HEK293 (cell line): ENCODE measurements around the gene TMEM35A.

Source experiments
- GFI1B ChIP-seq: fragments of 450-650 bp; formaldehyde crosslinking; IDR thresholded peaks from 2 replicates; pipeline ENCODE4 v1.5.1; 2016; ENCODE audit warnings: missing biosample characterization, missing genetic modification characterization
- ZBTB21 ChIP-seq: fragments of 450-650 bp; formaldehyde crosslinking; IDR thresholded peaks from 2 replicates; pipeline ENCODE4 v1.5.1; 2017; ENCODE audit warnings: missing biosample characterization, missing genetic modification characterization
- ZNF138 ChIP-seq: fragments of 450-650 bp; formaldehyde crosslinking; IDR thresholded peaks from 2 replicates; pipeline ENCODE4 v1.5.1; 2016; ENCODE audit warnings: missing biosample characterization, missing genetic modification characterization, borderline replicate concordance
- ZNF391 ChIP-seq: fragments of 450-650 bp; formaldehyde crosslinking; IDR thresholded peaks from 2 replicates; pipeline ENCODE4 v1.5.1; 2016; ENCODE audit warnings: low read depth, missing biosample characterization, missing genetic modification characterization, borderline replicate concordance
- ZNF416 ChIP-seq: fragments of 450-650 bp; formaldehyde crosslinking; IDR thresholded peaks from 2 replicates; pipeline ENCODE4 v1.5.1; 2016; ENCODE audit warnings: missing biosample characterization, missing genetic modification characterization
- ZNF423 ChIP-seq: fragments of 450-650 bp; formaldehyde crosslinking; IDR thresholded peaks from 2 replicates; pipeline ENCODE4 v1.5.1; 2016; ENCODE audit warnings: missing biosample characterization, missing genetic modification characterization
- TF ChIP-seq, protein P1 (sequence below): fragments of 450-650 bp; formaldehyde crosslinking; IDR thresholded peaks from 2 replicates; pipeline ENCODE4 v1.5.1; 2016; ENCODE audit warnings: missing biosample characterization, missing genetic modification characterization
- TF ChIP-seq, protein P2 (sequence below): fragments of 450-650 bp; formaldehyde crosslinking; IDR thresholded peaks from 2 replicates; pipeline ENCODE4 v1.5.1; 2016; ENCODE audit warnings: missing biosample characterization, missing genetic modification characterization
- TF ChIP-seq, protein P3 (sequence below): fragments of 450-650 bp; formaldehyde crosslinking; IDR thresholded peaks from 2 replicates; pipeline ENCODE4 v1.5.1; 2017; ENCODE audit warnings: missing biosample characterization, mild to moderate bottlenecking, missing genetic modification characterization, moderate library complexity
- TF ChIP-seq, protein P4 (sequence below): fragments of 450-650 bp; formaldehyde crosslinking; IDR thresholded peaks from 2 replicates; pipeline ENCODE4 v1.5.1; 2016; ENCODE audit warnings: missing biosample characterization, missing genetic modification characterization
- TF ChIP-seq, protein P5 (sequence below): fragments of 450-650 bp; formaldehyde crosslinking; IDR thresholded peaks from 2 replicates; pipeline ENCODE4 v1.5.1; 2016; ENCODE audit warnings: missing biosample characterization, missing genetic modification characterization
- TF ChIP-seq, protein P6 (sequence below): fragments of 450-650 bp; formaldehyde crosslinking; IDR thresholded peaks from 2 replicates; pipeline ENCODE4 v1.5.1; 2016; ENCODE audit warnings: missing biosample characterization, missing genetic modification characterization, low read depth

DNA sequence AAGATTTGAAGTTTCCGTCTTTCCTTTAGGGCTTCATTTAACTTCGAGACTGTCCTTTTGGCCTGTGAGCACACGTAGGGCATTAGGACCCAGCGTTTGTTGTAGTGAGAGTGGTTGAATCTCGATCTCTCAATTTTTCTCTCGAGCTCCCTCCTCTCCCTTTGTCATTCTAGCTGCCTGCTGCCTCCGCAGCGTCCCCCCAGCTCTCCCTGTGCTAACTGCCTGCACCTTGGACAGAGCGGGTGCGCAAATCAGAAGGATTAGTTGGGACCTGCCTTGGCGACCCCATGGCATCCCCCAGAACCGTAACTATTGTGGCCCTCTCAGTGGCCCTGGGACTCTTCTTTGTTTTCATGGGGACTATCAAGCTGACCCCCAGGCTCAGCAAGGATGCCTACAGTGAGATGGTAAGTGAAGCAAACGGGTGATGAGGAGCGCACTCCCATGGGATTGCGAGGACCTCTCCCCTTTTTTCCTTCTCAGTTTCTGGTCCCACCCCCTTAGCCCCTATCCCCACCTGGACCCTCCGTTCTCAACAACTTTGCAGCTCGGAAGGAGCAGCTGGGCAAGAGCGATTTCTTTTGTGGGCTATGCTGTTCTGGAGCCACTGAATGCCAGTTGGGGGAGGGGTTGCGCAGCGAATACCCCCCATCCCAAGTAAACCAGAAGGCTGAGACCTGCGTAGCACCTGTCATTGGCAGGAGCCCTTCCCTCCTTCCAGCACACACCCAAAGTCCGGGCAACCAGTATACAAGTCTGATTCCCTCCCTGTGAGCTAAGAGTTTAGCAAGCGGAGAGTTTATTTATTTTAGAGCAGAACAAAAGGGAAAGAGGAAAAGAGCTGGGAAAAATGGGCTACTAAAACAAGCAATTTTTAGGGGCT is at the start of gene TMEM35A:
- TF ChIP-seq ZNF416 (tag by site-specific recombination) (no peak), ZNF391 (tag by site-specific recombination) (no peak), ZNF138 (tag by site-specific recombination) (no peak), ZNF423 (tag by site-specific recombination) (no peak), ZBTB21 (tag by site-specific recombination) (no peak), GFI1B (tag by site-specific recombination) (no peak)
- TF ChIP-seq, protein P1, sequence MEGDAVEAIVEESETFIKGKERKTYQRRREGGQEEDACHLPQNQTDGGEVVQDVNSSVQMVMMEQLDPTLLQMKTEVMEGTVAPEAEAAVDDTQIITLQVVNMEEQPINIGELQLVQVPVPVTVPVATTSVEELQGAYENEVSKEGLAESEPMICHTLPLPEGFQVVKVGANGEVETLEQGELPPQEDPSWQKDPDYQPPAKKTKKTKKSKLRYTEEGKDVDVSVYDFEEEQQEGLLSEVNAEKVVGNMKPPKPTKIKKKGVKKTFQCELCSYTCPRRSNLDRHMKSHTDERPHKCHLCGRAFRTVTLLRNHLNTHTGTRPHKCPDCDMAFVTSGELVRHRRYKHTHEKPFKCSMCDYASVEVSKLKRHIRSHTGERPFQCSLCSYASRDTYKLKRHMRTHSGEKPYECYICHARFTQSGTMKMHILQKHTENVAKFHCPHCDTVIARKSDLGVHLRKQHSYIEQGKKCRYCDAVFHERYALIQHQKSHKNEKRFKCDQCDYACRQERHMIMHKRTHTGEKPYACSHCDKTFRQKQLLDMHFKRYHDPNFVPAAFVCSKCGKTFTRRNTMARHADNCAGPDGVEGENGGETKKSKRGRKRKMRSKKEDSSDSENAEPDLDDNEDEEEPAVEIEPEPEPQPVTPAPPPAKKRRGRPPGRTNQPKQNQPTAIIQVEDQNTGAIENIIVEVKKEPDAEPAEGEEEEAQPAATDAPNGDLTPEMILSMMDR = no peak
- TF ChIP-seq, protein P2, sequence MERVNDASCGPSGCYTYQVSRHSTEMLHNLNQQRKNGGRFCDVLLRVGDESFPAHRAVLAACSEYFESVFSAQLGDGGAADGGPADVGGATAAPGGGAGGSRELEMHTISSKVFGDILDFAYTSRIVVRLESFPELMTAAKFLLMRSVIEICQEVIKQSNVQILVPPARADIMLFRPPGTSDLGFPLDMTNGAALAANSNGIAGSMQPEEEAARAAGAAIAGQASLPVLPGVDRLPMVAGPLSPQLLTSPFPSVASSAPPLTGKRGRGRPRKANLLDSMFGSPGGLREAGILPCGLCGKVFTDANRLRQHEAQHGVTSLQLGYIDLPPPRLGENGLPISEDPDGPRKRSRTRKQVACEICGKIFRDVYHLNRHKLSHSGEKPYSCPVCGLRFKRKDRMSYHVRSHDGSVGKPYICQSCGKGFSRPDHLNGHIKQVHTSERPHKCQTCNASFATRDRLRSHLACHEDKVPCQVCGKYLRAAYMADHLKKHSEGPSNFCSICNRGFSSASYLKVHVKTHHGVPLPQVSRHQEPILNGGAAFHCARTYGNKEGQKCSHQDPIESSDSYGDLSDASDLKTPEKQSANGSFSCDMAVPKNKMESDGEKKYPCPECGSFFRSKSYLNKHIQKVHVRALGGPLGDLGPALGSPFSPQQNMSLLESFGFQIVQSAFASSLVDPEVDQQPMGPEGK = no peak
- TF ChIP-seq, protein P3, sequence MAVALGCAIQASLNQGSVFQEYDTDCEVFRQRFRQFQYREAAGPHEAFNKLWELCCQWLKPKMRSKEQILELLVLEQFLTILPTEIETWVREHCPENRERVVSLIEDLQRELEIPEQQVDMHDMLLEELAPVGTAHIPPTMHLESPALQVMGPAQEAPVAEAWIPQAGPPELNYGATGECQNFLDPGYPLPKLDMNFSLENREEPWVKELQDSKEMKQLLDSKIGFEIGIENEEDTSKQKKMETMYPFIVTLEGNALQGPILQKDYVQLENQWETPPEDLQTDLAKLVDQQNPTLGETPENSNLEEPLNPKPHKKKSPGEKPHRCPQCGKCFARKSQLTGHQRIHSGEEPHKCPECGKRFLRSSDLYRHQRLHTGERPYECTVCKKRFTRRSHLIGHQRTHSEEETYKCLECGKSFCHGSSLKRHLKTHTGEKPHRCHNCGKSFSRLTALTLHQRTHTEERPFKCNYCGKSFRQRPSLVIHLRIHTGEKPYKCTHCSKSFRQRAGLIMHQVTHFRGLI (tag by site-specific recombination) = no peak
- TF ChIP-seq, protein P4, sequence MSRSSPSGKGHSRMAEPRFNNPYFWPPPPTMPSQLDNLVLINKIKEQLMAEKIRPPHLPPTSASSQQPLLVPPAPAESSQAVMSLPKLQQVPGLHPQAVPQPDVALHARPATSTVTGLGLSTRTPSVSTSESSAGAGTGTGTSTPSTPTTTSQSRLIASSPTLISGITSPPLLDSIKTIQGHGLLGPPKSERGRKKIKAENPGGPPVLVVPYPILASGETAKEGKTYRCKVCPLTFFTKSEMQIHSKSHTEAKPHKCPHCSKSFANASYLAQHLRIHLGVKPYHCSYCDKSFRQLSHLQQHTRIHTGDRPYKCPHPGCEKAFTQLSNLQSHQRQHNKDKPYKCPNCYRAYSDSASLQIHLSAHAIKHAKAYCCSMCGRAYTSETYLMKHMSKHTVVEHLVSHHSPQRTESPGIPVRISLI = no peak
- TF ChIP-seq, protein P5, sequence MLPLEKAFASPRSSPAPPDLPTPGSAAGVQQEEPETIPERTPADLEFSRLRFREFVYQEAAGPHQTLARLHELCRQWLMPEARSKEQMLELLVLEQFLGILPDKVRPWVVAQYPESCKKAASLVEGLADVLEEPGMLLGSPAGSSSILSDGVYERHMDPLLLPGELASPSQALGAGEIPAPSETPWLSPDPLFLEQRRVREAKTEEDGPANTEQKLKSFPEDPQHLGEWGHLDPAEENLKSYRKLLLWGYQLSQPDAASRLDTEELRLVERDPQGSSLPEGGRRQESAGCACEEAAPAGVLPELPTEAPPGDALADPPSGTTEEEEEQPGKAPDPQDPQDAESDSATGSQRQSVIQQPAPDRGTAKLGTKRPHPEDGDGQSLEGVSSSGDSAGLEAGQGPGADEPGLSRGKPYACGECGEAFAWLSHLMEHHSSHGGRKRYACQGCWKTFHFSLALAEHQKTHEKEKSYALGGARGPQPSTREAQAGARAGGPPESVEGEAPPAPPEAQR (tag by site-specific recombination) = no peak
- TF ChIP-seq, protein P6, sequence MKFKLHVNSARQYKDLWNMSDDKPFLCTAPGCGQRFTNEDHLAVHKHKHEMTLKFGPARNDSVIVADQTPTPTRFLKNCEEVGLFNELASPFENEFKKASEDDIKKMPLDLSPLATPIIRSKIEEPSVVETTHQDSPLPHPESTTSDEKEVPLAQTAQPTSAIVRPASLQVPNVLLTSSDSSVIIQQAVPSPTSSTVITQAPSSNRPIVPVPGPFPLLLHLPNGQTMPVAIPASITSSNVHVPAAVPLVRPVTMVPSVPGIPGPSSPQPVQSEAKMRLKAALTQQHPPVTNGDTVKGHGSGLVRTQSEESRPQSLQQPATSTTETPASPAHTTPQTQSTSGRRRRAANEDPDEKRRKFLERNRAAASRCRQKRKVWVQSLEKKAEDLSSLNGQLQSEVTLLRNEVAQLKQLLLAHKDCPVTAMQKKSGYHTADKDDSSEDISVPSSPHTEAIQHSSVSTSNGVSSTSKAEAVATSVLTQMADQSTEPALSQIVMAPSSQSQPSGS (tag by site-specific recombination) = no peak
